PC-9 (cell line): ENCODE results near the gene LMBR1L.

Source experiments
- CTCF ChIP-seq: fragments of 200-600 bp; sonication (generic); conservative IDR thresholded peaks from 2 replicates; pipeline ENCODE4 v1.6.1; 2017; ENCODE audit warnings: mixed run types, antibody characterized with exemption, mild to moderate bottlenecking, moderate library complexity
- EZH2 ChIP-seq: fragments of 200-600 bp; sonication (generic); IDR thresholded peaks from 2 replicates; pipeline ENCODE4 v1.8.0; 2017; ENCODE audit warnings: antibody characterized with exemption, low read depth

DNA sequence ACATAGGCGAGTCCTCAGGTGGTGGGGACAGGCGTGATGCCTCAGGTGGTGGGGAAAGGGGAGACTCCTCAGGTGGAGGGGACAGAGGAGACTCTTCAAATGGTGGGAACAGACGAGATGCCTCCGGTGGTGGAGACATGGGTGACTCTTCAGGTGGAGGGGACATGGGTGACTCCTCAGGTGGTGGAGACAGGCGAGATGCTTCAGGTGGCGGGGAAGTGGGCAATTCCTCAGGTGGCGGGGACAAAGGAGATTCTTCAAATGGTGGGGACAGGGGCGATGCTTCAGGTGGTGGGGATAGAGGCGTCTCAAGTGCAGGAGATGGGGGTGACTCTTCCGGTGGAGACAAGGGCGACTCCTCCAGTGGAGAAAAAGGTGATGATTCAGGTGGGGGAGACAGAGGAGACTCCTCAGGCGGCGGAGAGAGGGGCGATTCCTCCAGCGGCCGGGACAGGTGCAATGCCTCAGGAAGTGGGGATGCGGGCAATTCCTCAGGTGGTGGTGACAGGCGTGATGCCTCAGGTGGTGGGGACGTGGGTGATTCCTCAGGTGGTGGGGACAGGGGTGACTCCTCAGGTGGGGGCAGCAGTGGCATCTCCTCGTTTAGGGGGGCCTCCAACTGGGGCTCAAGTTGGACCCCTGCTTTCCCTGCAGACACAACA lies 58.7 kb downstream of the LMBR1L start:
- TF ChIP-seq CTCF (no peak), EZH2 (no peak)
